Stimulated activated CD8-positive, alpha-beta memory T cell treated with anti-CD3 and anti-CD28 coated beads, Interleukin-15, amount 100 ng/mL, for 24 hours (primary cell): ENCODE data around the gene SH2D3C.
"Not testable (repeated sequence)": the region's sequence is repeated elsewhere in the genome, so short reads cannot be mapped to it uniquely, and the experiment has no call there.

ENCODE experiments used
- DNase-seq: peaks from one replicate; pipeline ENCODE4 v3.0.0-alpha.2; 2020; ENCODE audit warnings: low read depth

Gene SH2D3C

GRCh38 chr9:127767410-127767809, 11.1 kb downstream of the SH2D3C start:
- DNase-seq, result no peak

DNA sequence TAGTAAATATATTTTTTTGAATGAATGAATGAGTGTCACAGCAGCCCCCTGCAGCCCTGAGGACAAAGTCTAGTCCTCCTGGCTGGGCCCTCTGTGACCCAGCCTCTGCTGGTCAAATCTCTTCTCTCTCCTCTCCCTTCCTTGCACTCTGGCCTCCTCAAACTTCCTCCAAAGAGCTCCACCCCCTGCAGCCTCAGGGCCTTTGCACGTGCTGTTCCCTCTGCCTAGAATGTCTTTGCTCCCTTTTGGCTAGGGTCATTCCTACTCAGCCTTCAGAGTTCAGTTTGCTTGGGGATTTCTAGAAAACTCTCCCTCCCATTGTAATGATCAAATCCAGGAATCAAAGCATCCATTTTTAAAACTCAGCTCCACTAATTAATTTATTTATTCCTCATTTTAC, 13.0 kb downstream of the SH2D3C start:
- no peak for DNase-seq

- DNase-seq, result no peak
These were observed 14.5 kb downstream of the SH2D3C start for GRCh38 chr9:127763918-127764384.

DNA sequence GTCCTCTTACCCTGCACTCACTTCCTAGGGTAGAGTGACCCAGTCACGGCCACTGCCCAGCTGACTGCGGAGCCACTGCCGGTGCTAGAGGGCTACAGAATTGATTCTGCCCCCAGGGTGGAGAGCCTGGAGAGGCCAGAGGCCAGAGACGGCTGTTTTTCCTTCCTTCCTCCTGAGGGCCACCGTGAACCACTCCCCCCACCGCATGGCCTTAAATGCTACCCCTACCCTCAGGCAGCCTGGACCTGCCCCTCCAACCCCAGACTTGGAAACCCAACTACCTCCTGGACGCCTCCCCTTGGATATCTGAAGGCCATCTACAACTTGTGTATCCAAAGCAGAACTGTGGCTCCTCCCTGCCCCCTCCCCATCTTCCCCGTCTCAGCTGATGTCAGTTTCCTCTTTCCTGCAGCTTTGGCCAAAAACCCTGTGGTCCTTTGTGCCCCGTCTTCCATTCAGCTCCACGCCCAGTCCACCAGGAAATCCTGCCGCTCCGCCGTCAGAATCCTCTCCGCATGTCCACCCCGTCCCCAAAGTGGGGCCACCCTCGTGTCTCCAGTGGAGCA, 16.3 kb downstream of the SH2D3C start:
- DNase-seq, result no peak

- no peak for DNase-seq
These were observed 16.9 kb downstream of the SH2D3C start for GRCh38 chr9:127761491-127761956.

DNA sequence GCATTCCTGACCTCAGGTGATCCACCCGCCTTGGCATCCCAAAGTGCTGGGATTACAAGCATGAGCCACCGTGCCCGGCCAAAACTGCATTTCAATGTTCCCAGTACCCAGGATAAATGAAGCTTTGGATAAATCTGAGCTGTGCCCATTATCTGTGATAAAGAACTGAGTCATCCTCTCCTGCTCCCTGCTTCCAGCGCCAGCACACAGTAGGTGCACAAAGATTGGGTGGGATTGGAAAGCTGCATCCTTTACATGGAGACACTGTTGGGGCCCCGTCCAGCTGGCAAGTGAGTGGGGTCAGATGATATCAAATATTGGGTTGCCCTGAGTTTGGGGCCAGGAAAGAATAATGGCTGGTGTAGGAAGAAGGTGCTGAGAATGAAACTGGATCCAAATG, 17.4 kb downstream of the SH2D3C start:
- no peak for DNase-seq

- no peak for DNase-seq
These were observed 19.6 kb downstream of the SH2D3C start for GRCh38 chr9:127758843-127759242.

GRCh38 chr9:127756776-127757175, 21.7 kb downstream of the SH2D3C start:
- not testable (repeated sequence) for DNase-seq

- DNase-seq, result no peak
These were observed 22.2 kb downstream of the SH2D3C start for GRCh38 chr9:127756233-127756632.

DNA sequence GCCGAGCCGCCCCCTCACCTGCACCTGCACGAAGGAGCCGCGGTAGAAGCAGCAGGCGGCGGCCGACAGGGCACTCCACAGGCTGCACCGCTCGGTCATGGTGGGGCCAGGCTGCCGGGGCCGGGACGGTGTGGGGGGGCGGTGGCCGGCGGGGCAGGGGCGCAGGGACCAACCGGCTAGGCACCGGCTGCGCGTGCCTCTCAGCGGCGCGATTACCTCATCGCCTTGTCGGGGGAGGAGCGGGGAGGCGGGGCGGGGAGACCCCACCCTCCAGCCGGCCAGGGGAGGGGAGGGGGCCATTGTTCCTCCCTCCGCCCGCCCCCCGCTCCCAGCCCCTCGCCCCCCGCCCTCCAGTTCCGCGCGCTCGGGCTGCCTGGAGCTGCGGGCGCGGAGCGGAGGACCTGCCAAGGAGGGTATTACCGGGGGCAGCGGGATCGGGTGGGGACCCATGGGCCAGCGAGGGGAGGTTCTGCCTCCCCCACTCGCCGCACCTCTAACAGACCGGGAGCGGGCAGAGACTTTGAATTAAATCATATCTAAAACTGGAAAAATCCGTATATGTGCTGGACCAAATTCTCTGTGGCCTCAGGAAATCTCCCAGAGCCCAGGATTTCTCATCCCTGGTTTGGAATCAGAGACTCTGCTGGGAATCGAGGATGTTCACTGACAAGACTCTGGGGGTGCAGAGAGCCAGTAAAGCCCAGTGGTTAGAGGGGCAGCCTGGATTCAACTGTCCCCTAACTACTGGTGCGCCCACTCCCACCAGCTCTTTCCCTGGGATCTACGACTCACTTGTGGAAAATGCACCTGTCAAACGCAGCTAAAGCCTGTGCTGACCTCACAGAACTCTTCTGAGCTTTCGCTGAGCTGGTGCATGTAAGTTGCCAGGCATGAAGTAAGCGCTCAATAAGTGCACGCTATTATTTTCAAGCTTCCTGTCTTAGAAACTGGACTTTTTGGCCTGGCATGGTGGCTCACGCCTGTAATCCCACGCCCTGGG, 23.1 kb downstream of the SH2D3C start:
- DNase-seq, result no peak

DNA sequence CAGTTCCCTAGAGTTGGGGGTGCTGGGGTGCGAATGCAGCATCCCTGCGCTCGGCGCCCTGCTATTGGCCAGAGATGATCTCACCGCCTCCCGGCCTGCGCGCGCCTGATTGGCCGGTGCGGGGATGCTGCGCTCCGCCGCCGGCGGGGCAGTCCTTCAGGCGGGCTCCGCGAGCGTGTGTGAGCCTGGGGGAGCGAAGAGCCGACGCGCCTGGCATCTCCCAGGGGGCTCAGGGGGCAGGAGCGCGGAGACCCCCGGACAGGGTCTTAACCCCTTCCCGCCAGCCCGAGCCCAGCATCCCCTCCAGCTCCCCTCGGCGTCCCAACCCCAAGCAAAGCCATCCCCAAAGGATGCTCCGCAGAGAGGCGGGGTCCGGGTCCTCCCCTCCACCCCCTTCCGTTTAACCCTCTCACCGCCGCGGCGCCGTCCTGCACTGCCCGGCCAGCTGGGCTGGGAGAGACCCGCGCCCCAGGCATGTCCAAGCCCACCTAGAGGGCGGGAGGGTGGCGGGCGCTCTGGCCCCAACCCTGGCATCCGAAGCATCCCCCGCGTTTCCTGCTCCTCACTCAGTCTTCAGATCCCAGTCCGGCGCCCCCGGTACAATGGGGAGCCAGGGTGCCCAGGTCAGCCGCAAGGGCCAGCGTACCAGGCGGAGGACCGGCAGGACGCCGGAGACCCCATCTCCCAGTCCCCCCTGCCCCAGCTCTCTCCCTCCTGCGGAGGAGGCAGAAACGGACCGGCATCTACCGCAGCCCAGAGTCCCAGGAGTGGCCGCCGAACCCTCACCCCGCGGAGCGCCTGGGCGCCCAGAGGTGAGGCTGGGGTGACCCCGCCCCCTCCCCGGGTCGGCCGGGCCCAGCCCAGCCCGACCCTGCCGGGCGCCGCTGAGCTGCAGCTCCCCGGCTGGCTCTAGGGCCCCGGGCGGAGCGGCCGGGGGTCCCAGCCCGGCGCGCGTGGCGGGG, 24.1 kb downstream of the SH2D3C start:
- DNase-seq, result no peak

DNA sequence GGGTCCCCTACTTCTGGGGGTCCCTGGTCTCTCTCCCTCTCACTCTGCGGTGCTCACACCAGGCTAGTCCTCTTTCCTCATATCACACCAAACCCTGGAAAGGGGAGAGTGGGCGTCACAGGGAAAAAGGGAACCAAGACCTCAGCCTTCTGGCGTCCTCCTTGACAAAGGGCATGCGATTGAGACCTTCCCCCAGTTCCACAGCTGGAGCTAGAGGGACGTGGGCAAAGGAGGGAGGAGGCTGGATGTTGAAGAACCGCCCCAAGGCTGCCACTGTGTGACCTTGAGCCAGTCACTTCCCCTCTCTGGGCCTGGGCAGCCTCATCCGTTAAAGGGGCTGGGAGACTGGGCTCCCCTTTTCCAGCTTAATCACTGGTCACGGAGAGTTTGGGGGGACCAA, 24.8 kb downstream of the SH2D3C start:
- DNase-seq, result no peak

GRCh38 chr9:127753148-127753547, 25.3 kb downstream of the SH2D3C start:
- no peak for DNase-seq

DNA sequence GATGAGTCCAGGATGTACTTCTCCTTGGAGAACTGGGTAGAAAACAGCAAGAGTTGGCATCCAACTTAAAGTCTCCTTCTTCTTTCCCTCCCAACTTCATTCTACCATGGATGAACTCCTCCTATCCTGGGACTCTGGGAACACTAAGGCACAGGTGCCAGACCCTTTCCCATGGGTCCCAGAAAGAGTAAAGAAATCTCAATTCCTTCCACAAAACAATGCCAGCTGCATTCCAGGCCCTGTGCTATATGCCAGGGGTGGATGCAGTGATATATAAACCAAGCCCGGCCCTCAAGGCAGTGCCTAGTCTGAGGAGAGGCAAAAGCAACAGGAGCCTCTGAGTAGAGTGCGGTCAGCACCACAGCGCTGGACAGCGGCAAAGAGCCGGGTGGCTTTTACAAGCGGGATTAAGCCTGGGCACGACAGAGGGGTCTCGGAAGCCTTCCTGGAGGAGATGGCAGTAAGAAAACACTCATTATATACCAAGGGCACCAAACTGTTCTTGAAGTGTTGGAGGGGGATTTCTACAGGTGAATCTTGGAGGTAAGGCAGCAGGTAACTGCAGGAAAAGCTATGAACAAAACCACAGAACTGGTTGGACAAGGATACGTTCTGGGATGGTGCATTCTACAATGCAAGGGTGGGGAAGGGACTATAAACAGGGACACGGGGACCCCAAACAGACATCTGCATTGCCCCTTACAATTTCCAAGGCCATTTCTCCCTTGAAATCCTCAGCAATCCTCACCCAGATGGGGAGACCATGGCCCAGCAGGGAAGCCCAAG, 27.0 kb downstream of the SH2D3C start:
- no peak for DNase-seq

GRCh38 chr9:127749090-127749787, 29.2 kb downstream of the SH2D3C start:
- no peak for DNase-seq

GRCh38 chr9:127746959-127747569, 31.4 kb downstream of the SH2D3C start:
- DNase-seq, result no peak

DNA sequence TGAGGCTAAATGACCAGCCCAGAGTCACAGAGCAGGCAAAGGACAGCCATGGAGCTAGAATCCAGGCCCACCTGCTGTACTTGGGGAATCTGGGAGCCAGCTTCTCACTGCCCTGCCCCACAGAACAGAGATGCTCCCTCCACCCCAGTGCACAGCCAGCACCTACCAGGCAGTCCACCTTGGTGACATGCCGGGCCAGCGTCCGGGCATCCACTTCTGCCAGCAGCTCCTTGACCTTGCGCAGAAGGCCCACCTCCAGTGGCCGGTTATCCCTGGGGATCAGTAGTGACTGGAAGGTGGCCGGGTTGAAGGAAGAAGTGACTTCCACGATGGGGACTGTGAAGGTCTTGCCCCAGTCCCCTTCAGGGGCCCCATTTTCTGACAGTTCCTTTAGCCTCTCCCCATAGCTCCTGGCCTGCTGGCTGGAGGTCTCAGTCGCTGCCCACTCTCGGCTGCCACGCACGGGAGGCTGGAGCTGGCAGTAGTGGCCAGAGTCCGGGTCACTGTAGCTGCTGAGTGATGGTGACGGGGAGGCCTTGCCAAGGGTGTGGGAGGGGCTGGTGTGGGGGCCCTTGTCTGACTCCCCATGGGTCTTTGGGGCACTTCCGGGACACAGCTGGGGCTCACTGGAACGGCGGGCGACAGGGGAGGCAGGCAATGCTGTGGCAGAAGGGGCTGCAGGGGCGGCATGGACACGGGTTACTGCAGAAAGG, 33.9 kb downstream of the SH2D3C start:
- DNase-seq, result no peak

DNA sequence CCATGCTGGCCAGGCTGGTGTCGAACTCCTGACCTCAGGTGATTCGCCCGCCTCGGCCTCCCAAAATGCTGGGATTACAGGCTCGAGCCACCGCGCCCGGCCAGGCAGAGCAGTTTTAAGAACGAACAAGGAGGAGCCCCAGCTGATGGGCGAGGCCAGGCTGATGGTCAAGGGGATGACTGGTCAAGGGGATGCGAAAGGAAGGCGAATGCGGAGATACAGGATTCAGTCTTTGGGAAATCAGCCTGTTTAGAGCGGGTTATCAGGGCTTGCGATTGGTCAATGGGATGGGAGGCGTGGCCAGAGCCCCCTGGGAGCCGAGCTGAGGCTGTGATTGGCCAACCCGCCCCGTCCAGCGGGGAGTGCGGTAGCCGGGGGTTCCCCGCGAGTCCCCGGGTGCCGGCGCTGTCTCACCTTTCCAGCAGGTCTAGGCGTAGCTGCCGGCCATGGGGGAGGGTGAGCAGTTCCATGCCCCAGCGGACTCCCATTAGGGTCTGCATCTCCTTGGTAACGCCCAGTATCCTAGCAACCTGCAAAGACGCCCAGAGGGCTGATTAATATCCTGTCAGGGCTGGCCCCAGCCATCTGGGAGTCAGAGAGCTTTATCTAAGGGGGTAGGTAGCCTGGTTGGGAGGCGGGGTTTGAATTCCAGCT, 35.9 kb downstream of the SH2D3C start:
- DNase-seq, result no peak

- DNase-seq, result no peak
These were observed 36.5 kb downstream of the SH2D3C start for GRCh38 chr9:127741831-127742434.
